ENCODE results near the gene TMEM51.

Gene TMEM51

GRCh38 chr1:15124362-15125100, 29.0 kb upstream of the TMEM51 start:
- no peak for DNase-seq (ENCODE audit: low read depth)
- no peak for TF ChIP-seq CTCF (IDR thresholded peaks at IDR 0.05; ENCODE audit: insufficient read depth, low read depth, low read length, missing control alignments)
- no peak overlapping the region for H3K4me3 ChIP-seq (ENCODE audit: low read length)

GRCh38 chr1:15125101-15125745, 28.3 kb upstream of the TMEM51 start:
- no peak for DNase-seq (ENCODE audit: low read depth)
- H3K4me3 ChIP-seq (ENCODE audit: low read length), result no peak overlapping the region

GRCh38 chr1:15128077-15128476, 25.5 kb upstream of the TMEM51 start:
- no peak for TF ChIP-seq CTCF (IDR thresholded peaks at IDR 0.05; ENCODE audit: insufficient read depth, low read depth, low read length, missing control alignments)
- no peak for DNase-seq (ENCODE audit: low read depth)
- no peak overlapping the region for H3K4me3 ChIP-seq (ENCODE audit: low read length)

More at GRCh38 chr1:15125101-15125745, 28.3 kb upstream of the TMEM51 start:
- TF ChIP-seq CTCF (IDR thresholded peaks at IDR 0.05; ENCODE audit: insufficient read depth, low read depth, low read length, missing control alignments), result no peak

GRCh38 chr1:15128520-15129313, 24.8 kb upstream of the TMEM51 start:
- H3K4me3 ChIP-seq (ENCODE audit: low read length), result no peak overlapping the region
- DNase-seq (ENCODE audit: low read depth), result peak; percentile 73
- TF ChIP-seq CTCF (IDR thresholded peaks at IDR 0.05; ENCODE audit: insufficient read depth, low read depth, low read length, missing control alignments), result peak; percentile 89

- no peak for TF ChIP-seq CTCF (IDR thresholded peaks at IDR 0.05; ENCODE audit: insufficient read depth, low read depth, low read length, missing control alignments)
- DNase-seq (ENCODE audit: low read depth), result no peak
- no peak overlapping the region for H3K4me3 ChIP-seq (ENCODE audit: low read length)
Measured at GRCh38 chr1:15129944-15130343, 23.6 kb upstream of the TMEM51 start.

GRCh38 chr1:15130607-15131006, 22.9 kb upstream of the TMEM51 start:
- no peak overlapping the region for H3K4me3 ChIP-seq (ENCODE audit: low read length)
- no peak for TF ChIP-seq CTCF (IDR thresholded peaks at IDR 0.05; ENCODE audit: insufficient read depth, low read depth, low read length, missing control alignments)
- DNase-seq (ENCODE audit: low read depth), result no peak

All from epithelial cell of esophagus (primary cell).